Cerebellar cortex (tissue), 1 donor: Measurements from ENCODE around the gene KCNK15.
"Not testable (repeated sequence)": the region's sequence is repeated elsewhere in the genome, so short reads cannot be mapped to it uniquely, and the experiment has no call there.

Experiments used
- DNase-seq: peaks from one replicate; pipeline ENCODE4 v3.0.0-alpha.2; 2015; ENCODE audit warnings: low spot score

Gene KCNK15

DNA sequence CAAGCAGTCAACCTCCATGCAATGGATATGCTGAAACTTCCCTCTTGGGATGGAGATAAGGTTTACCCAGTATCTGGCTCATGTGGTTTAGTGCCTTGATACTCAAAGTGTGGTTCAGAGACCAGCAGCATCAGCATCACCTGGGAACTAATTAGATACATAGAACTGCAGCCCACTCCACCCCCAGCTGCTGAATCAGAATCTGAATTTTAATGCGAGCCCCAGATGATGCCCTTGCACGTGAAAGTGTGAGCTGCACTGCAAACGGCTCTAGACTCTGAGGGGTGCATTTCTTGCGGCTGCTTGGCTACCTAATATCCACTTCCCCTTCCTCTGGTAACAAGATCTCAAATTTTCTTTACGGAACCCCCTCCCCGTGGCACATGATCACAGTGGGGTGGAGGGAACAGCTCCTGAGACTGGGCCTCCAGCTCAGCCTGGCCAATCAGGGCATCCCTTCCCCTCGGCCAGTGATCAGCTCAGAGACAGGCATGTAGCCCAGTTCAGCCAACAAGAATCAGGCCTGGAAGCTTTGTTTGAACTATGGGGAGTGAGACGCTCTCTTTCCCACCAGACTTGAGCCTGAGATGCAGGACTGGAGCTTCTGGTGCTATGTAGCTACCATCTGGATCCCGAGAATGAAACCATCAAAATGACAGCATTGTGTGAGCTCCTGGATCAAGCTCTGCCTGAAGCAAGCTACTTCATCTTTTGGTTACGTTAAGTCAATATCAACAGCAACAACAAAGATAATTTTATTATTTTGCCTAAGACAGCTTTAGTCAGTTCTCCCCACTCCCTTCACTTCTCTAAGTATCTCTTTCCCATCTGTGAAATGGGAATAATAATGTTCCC is 12.8 kb downstream of the KCNK15 start:
- DNase-seq, result no peak

DNA sequence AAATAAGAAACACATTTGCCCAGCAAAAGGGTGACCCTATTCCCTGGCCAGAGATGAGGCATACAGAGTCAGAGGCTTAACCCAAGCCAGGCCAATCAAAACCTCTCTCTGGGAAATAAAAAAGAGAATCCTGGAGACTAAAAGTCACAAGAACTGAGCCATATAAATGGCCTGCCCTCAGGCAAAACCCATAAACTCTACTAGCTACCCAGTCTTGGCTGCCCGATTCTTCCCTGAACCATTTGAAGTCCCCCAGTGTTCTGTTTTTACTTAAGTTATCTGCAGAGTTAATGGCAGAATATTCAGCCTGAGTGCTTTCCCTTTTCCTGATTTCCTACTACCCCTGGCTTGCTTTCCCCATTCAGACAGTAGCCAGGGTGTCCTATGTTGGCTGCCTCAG is 13.9 kb downstream of the KCNK15 start:
- DNase-seq, result no peak

GRCh38 chr20:44761423-44761822 is 15.8 kb downstream of the KCNK15 start:
- DNase-seq, result no peak

DNA sequence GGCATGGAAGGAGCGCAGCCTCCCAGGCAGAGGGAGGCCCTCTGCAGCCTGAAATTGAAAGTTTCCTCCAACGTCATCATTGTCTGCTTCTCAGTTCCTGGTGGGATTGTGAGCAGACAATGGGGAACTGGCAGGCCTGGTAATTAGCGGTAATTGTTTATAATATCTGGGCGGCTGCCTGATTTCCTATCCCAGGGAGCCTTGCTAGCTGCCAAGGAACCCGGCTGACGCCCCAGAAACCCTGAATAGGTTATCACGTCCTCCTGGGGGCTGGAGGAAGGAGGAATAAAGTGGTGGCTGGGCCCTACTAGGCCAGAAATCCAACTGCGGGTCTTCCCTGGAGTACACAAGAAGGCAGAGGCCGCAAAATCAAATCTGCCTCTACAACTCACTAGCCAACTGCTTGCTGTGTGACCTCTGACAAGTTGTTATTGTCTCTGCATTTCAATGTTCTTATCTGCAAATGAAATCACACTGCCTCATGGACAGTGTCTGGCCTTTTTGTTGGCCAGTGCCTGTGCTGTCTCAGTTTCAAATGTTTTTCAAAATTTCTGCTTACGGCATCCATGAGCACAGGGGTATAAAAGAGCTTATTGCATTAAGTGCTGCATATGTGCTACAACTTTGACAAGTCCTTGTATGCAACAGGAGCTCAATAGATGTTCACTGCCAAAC is 16.9 kb downstream of the KCNK15 start:
- DNase-seq, result no peak

GRCh38 chr20:44763798-44764197 is 18.1 kb downstream of the KCNK15 start:
- not testable (repeated sequence) for DNase-seq

DNA sequence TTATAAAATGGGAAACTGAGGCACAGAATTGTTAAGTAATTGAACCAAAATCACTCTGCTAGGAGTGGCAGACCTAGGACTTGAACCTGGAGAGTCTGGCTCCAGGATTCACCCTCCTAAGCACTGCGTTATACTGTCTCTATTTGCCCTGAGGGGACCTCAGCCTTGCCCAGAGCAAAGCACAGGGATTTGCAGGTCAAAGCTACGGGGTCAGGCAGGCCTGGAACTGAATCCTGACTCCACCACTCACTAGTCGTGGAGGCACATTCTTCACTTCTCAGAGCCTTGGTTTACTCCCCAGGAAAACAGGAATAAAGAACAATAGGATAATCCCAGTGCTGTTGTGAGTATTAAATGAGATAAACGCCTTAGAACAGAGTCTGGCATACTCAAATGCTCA is 19.4 kb downstream of the KCNK15 start:
- no peak for DNase-seq

GRCh38 chr20:44765701-44766347 is 20.2 kb downstream of the KCNK15 start:
- no peak for DNase-seq

DNA sequence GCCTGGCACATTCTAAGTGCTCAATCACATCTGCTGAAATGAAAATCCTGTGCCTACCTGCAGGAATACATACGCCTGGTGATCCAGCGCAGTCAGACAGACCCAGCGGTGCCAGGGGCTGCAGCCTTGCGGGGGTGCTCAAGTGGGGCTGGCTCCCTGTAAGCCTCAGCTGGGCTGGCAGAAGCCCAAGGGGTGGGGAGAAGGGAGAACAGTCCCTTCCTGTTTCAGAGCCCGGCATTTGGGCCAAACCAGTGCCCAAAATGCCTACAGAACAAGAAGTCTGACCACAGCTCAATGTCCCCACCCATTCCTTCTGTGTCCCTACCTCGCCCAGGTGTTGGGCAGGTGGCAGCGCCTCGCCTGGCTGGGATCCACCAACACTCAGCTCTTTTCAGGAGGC is 22.6 kb downstream of the KCNK15 start:
- DNase-seq, result no peak

- no peak for DNase-seq
Measured at GRCh38 chr20:44768854-44769480, 23.3 kb downstream of the KCNK15 start.

- no peak for DNase-seq
Measured at GRCh38 chr20:44769481-44769863, 23.8 kb downstream of the KCNK15 start.

- no peak for DNase-seq
Measured at GRCh38 chr20:44770484-44771171, 25.0 kb downstream of the KCNK15 start.

GRCh38 chr20:44771172-44771535 is 25.5 kb downstream of the KCNK15 start:
- DNase-seq, result no peak

- no peak for DNase-seq
Measured at GRCh38 chr20:44772636-44773035, 27.0 kb downstream of the KCNK15 start.

DNA sequence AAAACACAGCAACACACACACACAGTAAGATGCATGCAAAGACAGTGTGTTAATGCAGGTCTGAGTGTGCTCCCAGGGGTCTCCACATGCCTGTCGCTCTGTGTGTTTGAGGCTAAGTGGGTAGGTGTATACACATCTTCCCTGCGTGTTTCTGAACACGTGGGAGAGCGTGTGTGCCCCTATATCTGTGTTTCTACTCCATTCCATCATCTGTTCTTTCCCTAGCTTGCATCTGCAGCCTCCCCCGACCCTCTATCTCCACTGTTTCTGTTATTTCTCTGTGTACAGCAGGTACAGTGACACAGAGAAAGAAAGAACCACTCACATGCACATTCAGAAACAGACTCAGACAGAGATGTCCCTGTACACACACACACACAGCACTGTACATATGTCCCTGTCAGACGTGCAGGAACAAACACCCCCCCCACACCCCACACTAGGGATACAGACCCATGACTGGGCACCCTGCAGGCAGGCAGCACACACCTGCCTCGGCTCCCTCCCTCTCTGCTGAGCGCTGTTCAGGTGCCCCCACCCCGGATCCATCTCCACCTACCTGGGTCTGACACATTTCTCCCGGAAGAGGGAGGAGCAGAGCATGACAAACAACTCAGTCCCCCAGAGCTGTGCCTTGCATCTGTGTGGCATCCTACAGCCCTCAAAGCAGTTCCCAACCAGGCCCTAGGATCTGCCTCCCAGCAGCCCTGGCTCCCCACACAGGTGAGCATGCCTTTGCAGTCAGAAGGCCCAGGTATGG is 27.6 kb downstream of the KCNK15 start:
- DNase-seq, result no peak

GRCh38 chr20:44776980-44777379 is 31.3 kb downstream of the KCNK15 start:
- DNase-seq, result no peak

DNA sequence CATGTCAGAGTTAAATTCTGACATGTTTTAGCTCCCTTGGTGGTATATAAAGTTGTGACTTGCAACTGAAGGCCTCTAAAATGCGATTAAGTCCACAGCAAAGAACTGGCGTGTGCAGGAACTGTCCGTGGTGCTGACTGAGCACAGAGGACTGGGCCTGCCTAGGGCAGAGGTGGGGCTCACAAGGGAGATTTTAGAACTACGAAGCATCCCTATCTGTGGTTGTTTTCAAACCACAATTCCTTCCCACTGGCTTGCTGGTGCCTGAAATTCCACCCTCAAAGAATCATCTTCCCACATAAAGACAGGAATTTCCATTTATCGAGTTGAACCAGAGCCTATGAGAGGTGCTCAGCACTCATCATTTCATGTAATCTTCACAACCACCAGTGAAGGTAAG is 34.6 kb downstream of the KCNK15 start:
- peak; percentile 12 for DNase-seq

GRCh38 chr20:44781118-44781517 is 35.5 kb downstream of the KCNK15 start:
- DNase-seq, result no peak

GRCh38 chr20:44781791-44782190 is 36.1 kb downstream of the KCNK15 start:
- no peak for DNase-seq

GRCh38 chr20:44784688-44785087 is 39.0 kb downstream of the KCNK15 start:
- DNase-seq, result no peak

GRCh38 chr20:44785768-44786167 is 40.1 kb downstream of the KCNK15 start:
- peak; percentile 16 for DNase-seq

DNA sequence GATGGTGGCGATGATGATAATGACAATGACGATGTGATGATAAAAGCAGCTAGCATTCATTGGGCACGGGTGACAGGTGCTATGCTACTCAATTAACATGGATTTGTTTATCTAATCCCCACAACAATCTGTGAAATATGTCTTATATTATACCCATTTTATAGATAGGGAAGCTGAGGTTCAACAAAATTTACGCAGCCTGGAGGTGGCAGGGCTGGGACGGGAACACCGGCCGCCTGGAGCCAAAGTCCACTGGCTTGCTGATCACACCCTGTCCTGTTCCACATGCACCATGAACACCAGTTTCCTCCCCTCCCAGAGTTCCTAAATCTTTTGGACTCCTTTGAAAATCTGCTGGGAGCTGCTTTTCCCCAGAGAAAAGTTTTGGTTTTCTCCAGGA is 41.6 kb downstream of the KCNK15 start:
- no peak for DNase-seq
